Adrenal gland (tissue), 5 donors: ENCODE measurements around the gene SLC22A13.

ENCODE experiments used
- CTCF ChIP-seq, 6 experiments: fragments of 450-650 bp in 4 of 6; fragments of 200-600 bp in 2 of 6; sonication (generic) in 1 of 6; IDR thresholded peaks; 1 replicate in 5 of 6; 2 replicates in 1 of 6; pipeline versions ENCODE4 v1.5.1 to v1.8.0; 2016 to 2021; ENCODE audit warnings: antibody characterized with exemption in 6 of 6, mild to moderate bottlenecking in 2 of 6, moderate library complexity in 1 of 6
- POLR2A ChIP-seq, 2 donors: fragments of 450-650 bp; IDR thresholded peaks; one replicate each; pipeline ENCODE4 v1.6.1; 2017; ENCODE audit warnings: antibody characterized with exemption in 2 of 2, mild to moderate bottlenecking in 2 of 2, moderate library complexity in 1 of 2
- donor health status: DM: no; HTN: no; CAD: no.

- TF ChIP-seq CTCF (IDR thresholded peaks at IDR 0.05) (no peak), POLR2A (IDR thresholded peaks at IDR 0.05) (no peak)
Observed at GRCh38 chr3:38265604-38266307, at the start of gene SLC22A13.
